Superior temporal gyrus (tissue), 1 donor: ENCODE results near the gene EXOG.
"Not testable (repeated sequence)": the region's sequence is repeated elsewhere in the genome, so short reads cannot be mapped to it uniquely, and the experiment has no call there.

ENCODE experiments used
- DNase-seq: peaks from one replicate; pipeline ENCODE4 v3.0.0-alpha.2; 2016; ENCODE audit errors: extremely low spot score

Gene EXOG

GRCh38 chr3:38563886-38564270 lies 67.7 kb downstream of the EXOG start:
- no peak for DNase-seq

GRCh38 chr3:38564631-38565338 lies 68.6 kb downstream of the EXOG start:
- no peak for DNase-seq

- no peak for DNase-seq
These were observed 69.4 kb downstream of the EXOG start for GRCh38 chr3:38565339-38566214.

GRCh38 chr3:38566215-38566528 lies 70.0 kb downstream of the EXOG start:
- no peak for DNase-seq

- not testable (repeated sequence) for DNase-seq
These were observed 70.7 kb downstream of the EXOG start for GRCh38 chr3:38566794-38567193.

- DNase-seq, result no peak
These were observed 71.4 kb downstream of the EXOG start for GRCh38 chr3:38567498-38567897.

GRCh38 chr3:38573111-38573510 lies 77.0 kb downstream of the EXOG start:
- no peak for DNase-seq

GRCh38 chr3:38573556-38573955 lies 77.4 kb downstream of the EXOG start:
- peak; percentile 14 for DNase-seq

GRCh38 chr3:38574411-38575278 lies 78.5 kb downstream of the EXOG start:
- DNase-seq, result no peak

GRCh38 chr3:38575279-38575843 lies 79.2 kb downstream of the EXOG start:
- no peak for DNase-seq
